GM19467 (cell line): ENCODE data around the gene NWD2.

Source experiments
- ATAC-seq: cut with Tn5 transposase; IDR thresholded peaks from one replicate; pipeline ENCODE4 v1.9.1; 2021; ENCODE audit warnings: mild to moderate bottlenecking, moderate library complexity; ENCODE audit not compliant: unreplicated experiment

The NWD2 gene

GRCh38 chr4:37464373-37465128 lies 220.0 kb downstream of the NWD2 start:
- ATAC-seq = no peak

GRCh38 chr4:37465296-37465695 lies 220.8 kb downstream of the NWD2 start:
- no peak for ATAC-seq

- ATAC-seq = no peak
Measured at GRCh38 chr4:37465845-37466244, 221.3 kb downstream of the NWD2 start.

DNA sequence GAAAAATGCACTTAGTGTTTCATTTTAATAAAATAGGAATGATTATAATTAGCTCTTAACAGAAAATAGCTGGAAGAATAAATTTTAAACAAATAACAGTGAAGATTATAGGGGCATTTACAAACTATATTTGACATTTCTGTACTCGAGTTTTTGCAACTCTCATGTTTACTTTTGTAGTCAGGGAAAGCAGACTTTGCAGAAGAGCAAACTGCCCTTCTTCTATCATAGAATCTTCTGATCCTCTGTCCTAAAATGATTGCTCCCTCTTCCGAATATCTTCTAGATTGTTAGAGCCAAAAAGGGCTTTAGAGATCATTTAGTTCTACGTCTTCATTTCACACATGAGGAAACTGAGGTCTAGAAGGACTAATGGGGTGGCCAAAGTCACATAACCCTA lies 222.7 kb downstream of the NWD2 start:
- no peak for ATAC-seq

GRCh38 chr4:37467824-37468223 lies 223.3 kb downstream of the NWD2 start:
- no peak for ATAC-seq

DNA sequence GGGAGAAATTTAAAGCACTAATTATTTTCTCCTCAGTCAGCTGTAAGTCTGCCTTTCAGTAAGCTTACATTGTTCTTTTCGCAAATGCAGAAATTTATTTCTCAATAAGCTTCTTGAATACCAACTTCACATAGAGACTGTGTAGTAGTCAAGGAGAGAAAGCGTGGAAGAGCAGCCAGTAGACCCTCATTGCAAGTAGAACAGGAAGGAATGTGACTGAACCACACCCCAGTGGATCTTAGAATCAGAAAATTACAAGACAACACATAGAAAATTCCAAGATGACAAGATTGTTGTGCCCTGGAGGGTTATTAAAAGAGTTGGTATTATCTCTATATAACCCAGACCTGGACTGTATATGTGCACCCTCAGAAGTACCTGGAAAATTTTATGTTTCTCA lies 224.7 kb downstream of the NWD2 start:
- ATAC-seq = no peak

DNA sequence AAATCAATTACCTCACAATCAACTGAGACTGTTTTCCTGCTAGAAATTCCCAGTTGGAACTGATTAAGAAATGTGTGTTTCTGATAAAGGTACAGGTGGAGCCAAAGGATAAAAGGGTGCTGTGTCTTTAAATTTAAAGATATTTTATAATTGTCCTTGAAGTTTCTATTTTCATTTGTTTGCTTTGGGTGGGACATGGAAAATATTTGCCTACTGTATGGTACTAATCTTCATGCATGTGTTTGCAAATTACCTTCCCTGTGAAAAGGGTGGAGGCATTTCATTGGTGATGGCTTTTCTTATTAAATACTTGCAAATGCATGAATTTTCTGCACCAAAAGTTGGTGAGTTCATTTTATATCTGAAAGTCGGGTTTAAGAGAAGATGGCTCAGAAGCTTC lies 225.7 kb downstream of the NWD2 start:
- ATAC-seq = no peak

DNA sequence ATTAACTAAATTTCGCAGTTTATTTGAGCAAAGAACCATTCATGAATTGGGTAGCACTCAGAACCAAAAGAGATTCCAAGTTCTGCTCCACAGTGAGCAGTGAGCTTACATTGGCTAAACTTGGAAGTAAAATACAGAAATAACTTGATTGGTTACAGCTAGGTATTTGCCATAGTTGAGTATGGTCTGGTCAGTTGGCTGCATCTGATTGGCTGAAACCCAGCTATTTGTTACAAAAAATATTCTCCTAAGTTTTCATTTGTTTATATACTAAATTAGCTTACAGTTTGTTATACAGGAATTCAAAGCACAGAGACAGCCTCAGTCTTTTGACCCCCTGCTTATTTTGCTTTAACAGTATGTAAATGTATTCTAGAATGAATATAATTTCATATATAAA lies 226.6 kb downstream of the NWD2 start:
- ATAC-seq = no peak

DNA sequence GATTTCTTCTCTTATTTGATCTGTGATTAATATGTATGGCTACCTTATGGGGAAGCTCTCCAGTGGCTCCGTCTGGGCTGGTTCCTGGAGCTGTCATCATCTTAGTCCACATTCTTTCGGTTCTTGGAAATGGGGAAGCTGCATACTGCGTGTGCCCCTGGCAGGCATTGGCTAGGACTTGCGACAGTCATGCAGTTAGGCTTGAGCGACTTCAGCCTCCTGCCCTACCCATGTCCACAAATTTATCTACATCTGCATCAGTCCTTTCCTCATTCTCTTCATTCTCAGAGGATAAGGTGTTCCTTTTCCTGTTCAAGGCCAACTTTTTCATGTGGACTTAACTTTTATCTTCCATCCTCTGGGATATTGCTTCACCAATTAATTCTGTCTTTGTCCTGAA lies 227.4 kb downstream of the NWD2 start:
- no peak for ATAC-seq

GRCh38 chr4:37473807-37474206 lies 229.3 kb downstream of the NWD2 start:
- no peak for ATAC-seq

DNA sequence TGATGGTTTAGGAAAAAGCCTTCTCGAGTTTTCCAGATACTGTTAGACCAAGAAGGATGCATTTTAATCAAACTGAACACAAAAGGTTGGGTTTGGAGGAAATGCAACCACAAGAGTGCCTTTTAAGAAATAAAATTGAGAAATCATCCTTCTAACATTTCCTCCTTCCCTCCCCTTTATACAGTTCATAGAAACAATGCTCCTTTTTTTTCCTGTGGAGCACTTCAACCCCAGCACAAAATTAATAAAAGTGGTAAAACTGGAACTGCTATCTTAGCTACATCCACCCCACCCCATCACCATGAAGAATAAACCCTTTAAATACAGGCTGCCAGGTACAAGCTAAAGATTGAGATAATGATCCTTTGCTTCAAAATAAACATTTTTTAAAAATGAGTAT lies 230.5 kb downstream of the NWD2 start:
- ATAC-seq = no peak

DNA sequence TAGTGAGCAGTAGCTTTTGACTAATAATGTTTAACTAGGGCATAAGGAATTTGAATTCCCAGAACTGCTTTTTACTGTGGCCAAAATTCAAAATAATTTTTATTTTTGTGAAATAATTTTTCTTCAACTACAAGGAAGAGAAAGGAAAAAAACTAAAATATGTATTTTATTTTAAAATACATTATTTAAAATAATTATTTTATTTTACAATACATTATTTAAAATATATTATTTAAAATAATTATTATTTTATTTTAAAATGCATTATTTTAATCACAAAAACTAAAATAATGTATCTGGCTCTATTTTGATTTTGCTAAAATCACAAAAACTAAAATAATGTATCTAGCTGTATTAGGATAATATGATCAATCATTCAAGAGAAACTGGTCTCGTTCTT lies 231.2 kb downstream of the NWD2 start:
- no peak for ATAC-seq

GRCh38 chr4:37476256-37476655 lies 231.7 kb downstream of the NWD2 start:
- no peak for ATAC-seq

GRCh38 chr4:37476691-37477090 lies 232.1 kb downstream of the NWD2 start:
- ATAC-seq = no peak

- no peak for ATAC-seq
Measured at GRCh38 chr4:37477126-37477525, 232.6 kb downstream of the NWD2 start.

GRCh38 chr4:37478151-37478550 lies 233.6 kb downstream of the NWD2 start:
- ATAC-seq = no peak

- no peak for ATAC-seq
Measured at GRCh38 chr4:37480509-37480908, 236.0 kb downstream of the NWD2 start.

GRCh38 chr4:37481547-37482122 lies 237.1 kb downstream of the NWD2 start:
- no peak for ATAC-seq

GRCh38 chr4:37482236-37482913 lies 237.8 kb downstream of the NWD2 start:
- no peak for ATAC-seq

GRCh38 chr4:37483610-37484009 lies 239.1 kb downstream of the NWD2 start:
- no peak for ATAC-seq

DNA sequence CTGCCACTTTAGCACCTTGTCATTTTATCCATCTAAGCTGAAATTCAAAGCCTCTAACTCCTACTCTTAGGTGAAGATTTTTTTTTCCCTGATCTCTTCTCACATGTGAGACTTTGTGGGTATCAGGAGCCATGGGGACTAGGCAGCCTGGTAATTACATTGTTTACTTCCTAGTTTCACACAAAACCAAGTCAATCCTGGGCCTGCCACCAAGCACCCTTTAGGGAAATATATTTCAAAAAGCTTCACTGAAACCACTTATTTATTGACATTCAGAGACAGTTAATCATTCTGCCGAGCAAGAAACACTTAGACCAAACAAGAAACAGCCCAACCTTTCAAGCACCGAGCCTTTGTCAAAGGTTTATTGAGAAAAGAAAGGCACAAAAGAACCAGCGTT lies 241.6 kb downstream of the NWD2 start:
- ATAC-seq = no peak

- no peak for ATAC-seq
Measured at GRCh38 chr4:37487668-37488067, 243.1 kb downstream of the NWD2 start.
